Raji (cell line): ENCODE measurements around the gene BRIP1.
A peak's percentile ranks its signal among the peaks of the same experiment; 100 is the strongest.

Experiments
- POLR2A ChIP-seq: IDR thresholded peaks from 2 replicates; pipeline ENCODE4 v1.6.1; 2011; ENCODE audit warnings: low read depth, low read length, control low read depth; ENCODE audit not compliant: insufficient read depth

Gene BRIP1

DNA sequence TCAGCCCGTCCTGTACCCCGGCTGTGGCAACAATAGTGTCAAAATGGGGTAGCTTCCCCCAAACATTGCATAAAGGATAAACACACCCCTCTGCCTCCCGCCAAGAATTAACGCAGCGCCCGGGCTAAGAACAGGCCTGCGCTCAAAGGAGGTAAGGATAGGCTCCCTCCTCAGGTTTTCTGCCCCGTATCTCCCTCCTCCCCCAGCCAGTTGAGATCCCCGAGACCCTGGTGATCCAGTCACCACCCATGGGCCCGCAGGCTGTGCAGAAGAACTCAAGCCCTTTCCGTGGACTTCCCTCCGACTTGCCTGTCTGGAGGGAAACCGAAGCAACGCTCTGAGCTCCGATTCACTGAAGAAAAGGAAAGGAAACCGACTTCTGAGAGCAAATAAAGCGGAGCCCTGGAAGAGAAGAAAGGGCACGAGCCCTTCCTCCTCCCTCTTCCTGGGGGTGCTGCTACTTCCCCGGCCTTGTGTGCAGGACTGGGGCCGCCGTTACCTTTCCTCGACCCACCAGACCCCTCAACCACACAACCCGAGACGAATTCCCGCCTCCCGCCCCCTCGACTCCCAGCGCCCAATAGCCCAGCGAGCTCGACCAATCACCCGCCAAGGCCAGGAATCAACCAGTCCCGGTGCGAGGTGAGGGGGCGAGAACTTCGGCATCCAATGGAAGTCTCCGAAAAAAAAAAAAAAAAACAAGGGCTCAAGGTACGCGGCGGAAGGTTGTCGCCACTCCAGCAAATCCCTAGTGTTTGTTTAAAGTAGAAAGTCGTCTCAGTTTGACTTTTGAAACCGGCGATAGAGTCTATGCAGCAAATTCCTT is at the start of gene BRIP1:
BRIP1 (minus strand) TSS at position 554 of the 826 bp plus-strand sequence. CDS start 1,989 bp downstream, outside the sequence.
- TF ChIP-seq POLR2A: peak; percentile 78

GRCh38 chr17:61908292-61909037 is 45.1 kb upstream of the BRIP1 start:
- no peak for TF ChIP-seq POLR2A

- no peak for TF ChIP-seq POLR2A
Measured at GRCh38 chr17:61907361-61907760, 44.0 kb upstream of the BRIP1 start.

- TF ChIP-seq POLR2A: no peak
Measured at GRCh38 chr17:61904094-61904710, 40.9 kb upstream of the BRIP1 start.

- TF ChIP-seq POLR2A: no peak
Measured at GRCh38 chr17:61903251-61903650, 39.9 kb upstream of the BRIP1 start.

DNA sequence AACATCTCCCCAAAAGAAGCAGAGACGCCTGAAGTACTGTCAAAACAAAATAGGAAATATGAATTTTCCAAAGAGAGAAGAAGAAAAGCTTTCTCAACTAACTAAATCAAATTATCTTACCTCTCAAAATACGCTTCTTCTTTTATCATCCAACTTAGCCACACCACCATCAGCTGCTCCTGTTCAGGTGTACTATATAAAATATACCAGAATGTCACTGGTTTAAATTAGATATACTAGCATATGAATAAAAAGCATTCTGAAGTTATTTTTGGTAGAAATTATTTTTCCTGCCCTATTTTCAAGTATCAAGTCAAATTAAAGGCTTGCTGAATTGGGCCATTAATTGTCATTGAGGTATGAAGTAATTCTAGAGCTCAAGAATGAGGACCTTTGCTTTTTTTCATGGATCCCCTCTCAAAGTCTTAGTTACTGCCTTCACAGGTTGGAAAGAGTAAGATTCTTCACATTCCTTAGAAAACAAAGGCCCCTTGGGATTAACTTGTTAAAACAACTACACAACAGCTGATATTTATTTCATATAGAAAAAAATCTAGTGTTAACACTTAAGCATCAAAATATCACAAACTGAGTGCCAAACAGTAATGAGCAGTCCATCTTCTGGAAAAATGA is 34.3 kb upstream of the BRIP1 start:
- no peak for TF ChIP-seq POLR2A

DNA sequence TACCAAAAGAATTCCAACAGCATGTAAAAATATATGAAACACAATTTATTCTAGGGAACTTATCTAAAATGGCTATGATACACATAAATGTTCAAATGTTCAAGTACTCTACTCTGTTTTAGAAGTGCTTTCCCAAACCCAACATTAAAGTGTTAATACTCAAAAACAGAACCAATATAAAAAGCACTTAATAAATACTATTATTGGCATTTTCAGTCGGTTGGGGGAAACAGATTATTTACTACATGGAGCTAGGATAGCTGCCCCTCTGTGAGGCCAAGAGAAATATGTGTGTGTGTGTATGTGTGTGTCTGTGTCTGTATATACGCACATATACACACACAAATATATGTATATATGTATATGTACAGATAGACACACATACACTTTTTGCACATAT is 32.1 kb upstream of the BRIP1 start:
- TF ChIP-seq POLR2A: no peak

DNA sequence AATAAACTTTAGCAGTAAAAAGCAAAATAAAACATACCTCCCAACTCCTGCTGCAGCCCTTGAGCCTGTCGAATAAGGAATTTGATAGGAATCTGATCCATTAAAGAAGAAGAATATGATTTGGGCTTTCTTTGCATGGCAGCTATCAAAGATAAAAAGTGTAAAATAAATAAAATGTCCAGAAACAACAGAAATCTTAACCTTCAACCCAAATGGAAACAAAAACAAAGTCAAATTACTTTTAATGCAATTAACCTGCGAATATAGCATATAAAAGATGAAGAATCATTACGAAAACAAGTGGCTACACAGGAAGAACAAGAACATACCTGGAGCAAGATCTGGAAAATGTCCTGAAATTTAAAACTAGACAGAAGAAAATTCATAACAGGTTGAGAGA is 21.5 kb upstream of the BRIP1 start:
- TF ChIP-seq POLR2A: no peak

- no peak for TF ChIP-seq POLR2A
Measured at GRCh38 chr17:61880589-61881102, 17.3 kb upstream of the BRIP1 start.

DNA sequence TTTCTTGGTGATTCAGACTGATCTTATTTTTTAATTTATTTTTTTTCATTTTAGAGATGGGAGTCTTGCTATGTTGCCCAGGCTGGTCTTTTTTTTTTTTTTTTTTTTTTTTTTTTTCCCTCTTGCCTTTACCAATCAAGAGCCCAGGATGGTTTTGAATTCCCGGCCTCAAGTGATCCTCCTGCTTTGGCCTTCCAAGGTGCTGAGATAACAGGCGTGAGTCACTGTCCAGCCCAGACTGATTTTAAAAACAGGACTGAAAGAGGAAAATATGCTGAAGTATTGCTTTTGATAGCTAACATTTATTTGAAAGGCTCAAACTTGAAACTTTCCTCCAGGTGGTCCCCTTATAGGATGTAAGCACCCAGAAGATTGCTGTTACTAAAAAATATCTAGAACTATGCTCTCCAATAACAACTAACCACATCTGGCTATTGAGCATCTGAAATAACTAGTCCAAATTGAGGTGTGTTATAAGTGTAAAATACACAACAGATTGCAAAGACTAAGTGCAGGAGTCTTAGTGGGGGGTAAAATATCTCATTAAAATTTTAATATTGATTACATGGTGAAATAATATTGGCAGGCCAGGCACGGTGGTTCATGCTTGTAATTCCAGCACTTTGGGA is 15.8 kb upstream of the BRIP1 start:
- no peak for TF ChIP-seq POLR2A

GRCh38 chr17:61878520-61878919 is 15.2 kb upstream of the BRIP1 start:
- no peak for TF ChIP-seq POLR2A

GRCh38 chr17:61877837-61878236 is 14.5 kb upstream of the BRIP1 start:
- TF ChIP-seq POLR2A: no peak

DNA sequence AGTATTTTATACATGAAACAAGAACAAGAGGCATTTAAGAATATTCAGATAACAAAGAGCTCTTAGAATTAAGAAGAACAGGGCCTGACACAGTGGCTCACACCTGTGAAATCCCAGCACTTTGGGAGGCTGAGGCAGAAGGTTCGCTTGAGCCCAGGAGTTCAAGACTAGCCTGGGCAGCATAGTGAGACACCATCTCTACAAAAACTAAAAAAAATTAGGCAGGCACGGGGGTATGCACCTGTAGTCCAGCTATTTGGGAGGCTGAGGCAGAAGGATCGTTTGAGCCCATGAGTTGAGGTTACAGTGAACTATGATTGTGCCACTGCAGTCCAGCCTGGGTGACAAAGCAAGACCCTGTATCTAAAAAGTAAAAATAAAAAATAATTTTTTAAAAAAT is 12.5 kb upstream of the BRIP1 start:
- TF ChIP-seq POLR2A: no peak

- no peak for TF ChIP-seq POLR2A
Measured at GRCh38 chr17:61875285-61875684, 12.0 kb upstream of the BRIP1 start.

DNA sequence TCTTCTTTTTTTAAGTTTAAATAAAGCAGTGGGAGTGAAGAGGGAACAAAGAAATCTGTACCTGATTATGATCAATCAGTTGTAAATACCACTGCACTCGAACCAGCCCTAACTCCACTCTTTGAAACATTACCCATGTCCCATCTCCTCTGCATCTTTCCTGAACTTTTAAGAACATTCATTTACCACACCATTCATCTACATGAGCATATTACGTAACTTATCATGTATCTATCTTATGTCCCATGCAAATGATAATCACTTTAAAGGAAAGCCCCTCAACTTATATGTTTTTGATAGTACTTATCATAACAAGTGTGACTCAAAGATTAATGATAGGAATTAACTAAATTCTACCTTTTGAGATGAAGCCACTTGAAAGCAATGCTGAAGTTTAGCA is 10.7 kb upstream of the BRIP1 start:
- TF ChIP-seq POLR2A: no peak
